ENCODE measurements around the gene RBBP6.

The RBBP6 gene

GRCh38 chr16:24524855-24525677, 14.3 kb upstream of the RBBP6 start:
- DNase-seq (ENCODE audit: low read depth in 2 of 2): no peak

GRCh38 chr16:24525970-24526559, 13.3 kb upstream of the RBBP6 start:
- no peak for DNase-seq (ENCODE audit: low read depth in 2 of 2)

GRCh38 chr16:24526701-24527495, 12.5 kb upstream of the RBBP6 start:
- DNase-seq (ENCODE audit: low read depth in 2 of 2): no peak

- no peak for DNase-seq (ENCODE audit: low read depth in 2 of 2)
Measured at GRCh38 chr16:24531166-24531565, 8.2 kb upstream of the RBBP6 start.

GRCh38 chr16:24534620-24535019, 4.7 kb upstream of the RBBP6 start:
- no peak for DNase-seq (ENCODE audit: low read depth in 2 of 2)

GRCh38 chr16:24535827-24536226, 3.5 kb upstream of the RBBP6 start:
- no peak for DNase-seq (ENCODE audit: low read depth in 2 of 2)

- no peak for DNase-seq (ENCODE audit: low read depth in 2 of 2)
Measured at GRCh38 chr16:24536671-24537070, 2.7 kb upstream of the RBBP6 start.

GRCh38 chr16:24537474-24538337, 1.7 kb upstream of the RBBP6 start:
- no peak for DNase-seq (ENCODE audit: low read depth in 2 of 2)

- no peak for DNase-seq (ENCODE audit: low read depth in 2 of 2)
Measured at GRCh38 chr16:24538756-24539294, 541 bp upstream of the RBBP6 start.

- peak; percentile 23 to 26 for DNase-seq (ENCODE audit: low read depth in 2 of 2)
Measured at GRCh38 chr16:24539850-24540601, 660 bp downstream of the RBBP6 start.

GRCh38 chr16:24540602-24541210, 1.3 kb downstream of the RBBP6 start:
- DNase-seq (ENCODE audit: low read depth in 2 of 2): no peak

- no peak for DNase-seq (ENCODE audit: low read depth in 2 of 2)
Measured at GRCh38 chr16:24541233-24541933, 2.0 kb downstream of the RBBP6 start.

- no peak for DNase-seq (ENCODE audit: low read depth in 2 of 2)
Measured at GRCh38 chr16:24543949-24544348, 4.6 kb downstream of the RBBP6 start.

- no peak for DNase-seq (ENCODE audit: low read depth in 2 of 2)
Measured at GRCh38 chr16:24544640-24545039, 5.3 kb downstream of the RBBP6 start.

- no peak for DNase-seq (ENCODE audit: low read depth in 2 of 2)
Measured at GRCh38 chr16:24550295-24550694, 10.9 kb downstream of the RBBP6 start.

GRCh38 chr16:24552705-24553246, 13.4 kb downstream of the RBBP6 start:
- DNase-seq (ENCODE audit: low read depth in 2 of 2): no peak

GRCh38 chr16:24553983-24554382, 14.6 kb downstream of the RBBP6 start:
- DNase-seq (ENCODE audit: low read depth in 2 of 2): no peak

GRCh38 chr16:24555346-24555872, 16.0 kb downstream of the RBBP6 start:
- DNase-seq (ENCODE audit: low read depth in 2 of 2): no peak

- no peak for DNase-seq (ENCODE audit: low read depth in 2 of 2)
Measured at GRCh38 chr16:24562811-24563210, 23.4 kb downstream of the RBBP6 start.

Data from activated CD4-positive, alpha-beta T cell treated with anti-CD3 and anti-CD28 coated beads for 24 hours (primary cell).